OCI-LY3 (cell line): ENCODE data around the gene P2RX2.

ENCODE experiments used
- H2AFZ ChIP-seq: fragments of 200-600, 300-600 bp; shearing (Covaris generic); 2 replicates; pipeline ENCODE4 v1.6.0; 2014; ENCODE audit warnings: antibody characterized with exemption, low read depth, low read length
- H3K27ac ChIP-seq: fragments of 200-600, 300-600 bp; sonication (generic); 2 replicates; pipeline ENCODE4 v1.5.1; 2014; ENCODE audit warnings: mild to moderate bottlenecking, low read length, moderate library complexity, mixed read lengths
- H3K27me3 ChIP-seq: fragments of 200-600, 300-600 bp; sonication (generic); 2 replicates; pipeline ENCODE4 v1.6.1; 2014; ENCODE audit warnings: low read depth, low read length, mixed read lengths
- H3K36me3 ChIP-seq: fragments of 200-600, 300-600 bp; sonication (generic); replicated peaks from 2 replicates; pipeline ENCODE3; 2014; ENCODE audit warnings: low read depth, low read length, mixed read lengths
- H3K4me1 ChIP-seq: fragments of 300-600, 200-600 bp; sonication (generic); 2 replicates; pipeline ENCODE4 v1.6.1; 2014; ENCODE audit warnings: low read length, mixed read lengths
- H3K4me2 ChIP-seq: fragments of 200-600, 300-600 bp; sonication (generic); 2 replicates; pipeline ENCODE4 v1.6.1; 2014; ENCODE audit warnings: low read length, mixed read lengths
- H3K4me3 ChIP-seq: fragments of 300-600, 200-600 bp; sonication (generic); 2 replicates; pipeline ENCODE4 v1.5.1; 2014; ENCODE audit warnings: antibody characterized with exemption, mild to moderate bottlenecking, low read length, moderate library complexity
- H3K79me2 ChIP-seq: fragments of 300-600, 200-600 bp; shearing (Covaris generic); 2 replicates; pipeline ENCODE4 v1.6.1; 2014; ENCODE audit warnings: mild to moderate bottlenecking, low read length, mixed read lengths
- H3K9ac ChIP-seq: fragments of 300-600, 200-600 bp; shearing (Covaris generic); 2 replicates; pipeline ENCODE4 v1.6.0; 2014; ENCODE audit warnings: mild to moderate bottlenecking, low read length, moderate library complexity
- H3K9me3 ChIP-seq: fragments of 200-600, 300-600 bp; shearing (Covaris generic); 2 replicates; pipeline ENCODE4 v1.6.1; 2014; ENCODE audit warnings: low read length, mixed read lengths; ENCODE audit not compliant: insufficient read depth
- H4K20me1 ChIP-seq: fragments of 200-600, 300-600 bp; sonication (generic); 2 replicates; pipeline ENCODE4 v1.6.1; 2016; ENCODE audit warnings: low read length, mixed read lengths; ENCODE audit not compliant: insufficient read depth
- EZH2phosphoT487 ChIP-seq: fragments of 200-600 bp; shearing (Covaris generic); IDR thresholded peaks from 2 replicates; pipeline ENCODE4 v1.6.1; 2018; ENCODE audit warnings: antibody characterized with exemption, mixed run types, low read depth
- TF ChIP-seq, protein P1 (sequence below): fragments of 200-600, 300-600 bp; sonication (generic); IDR thresholded peaks from 2 replicates; pipeline ENCODE4 v1.5.1; 2014; ENCODE audit warnings: antibody characterized with exemption, low read length, low read depth

The P2RX2 gene

DNA sequence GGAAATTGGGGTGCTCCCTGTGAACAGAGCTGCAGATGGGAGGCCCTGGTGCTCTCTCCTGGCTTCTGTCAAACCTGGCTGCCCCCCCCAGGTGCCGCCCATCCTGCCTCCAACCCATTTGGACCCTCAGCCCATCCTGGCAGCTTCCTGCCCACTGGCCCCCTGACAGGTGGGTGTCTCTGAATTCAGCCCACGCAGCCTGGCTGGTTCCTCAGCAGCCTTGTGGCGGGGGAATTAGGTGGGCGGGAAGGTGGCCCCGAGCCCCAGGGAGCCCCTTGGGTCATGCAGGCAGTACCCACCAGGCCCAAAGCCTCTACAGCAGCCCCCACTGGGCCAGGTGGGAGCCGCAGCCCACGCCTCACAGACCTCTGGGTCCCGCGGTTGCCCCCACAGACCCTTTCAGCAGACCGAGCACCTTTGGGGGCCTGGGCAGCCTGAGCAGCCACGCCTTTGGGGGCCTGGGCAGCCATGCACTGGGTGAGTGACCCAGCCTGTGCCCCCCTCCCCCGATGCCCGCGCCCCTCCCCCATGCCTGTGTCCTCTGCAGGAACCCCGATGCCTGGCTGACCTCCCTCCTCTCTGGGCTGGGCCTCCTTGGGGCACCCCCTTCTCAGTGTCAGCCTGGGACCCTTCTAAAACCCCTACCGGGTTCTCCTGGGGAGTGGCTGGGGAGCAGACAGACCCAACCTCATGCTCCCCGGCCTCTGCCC, 37.1 kb upstream of the P2RX2 start:
- no peak overlapping the region for H3K4me2 ChIP-seq
- H3K36me3 ChIP-seq: peaks cover 22% of the 10 kb centered on the region

GRCh38 chr12:132582058-132582420, 36.5 kb upstream of the P2RX2 start:
- H3K36me3 ChIP-seq: peaks cover 16% of the 10 kb centered on the region
- TF ChIP-seq EZH2phosphoT487: no peak
- TF ChIP-seq, protein P1, sequence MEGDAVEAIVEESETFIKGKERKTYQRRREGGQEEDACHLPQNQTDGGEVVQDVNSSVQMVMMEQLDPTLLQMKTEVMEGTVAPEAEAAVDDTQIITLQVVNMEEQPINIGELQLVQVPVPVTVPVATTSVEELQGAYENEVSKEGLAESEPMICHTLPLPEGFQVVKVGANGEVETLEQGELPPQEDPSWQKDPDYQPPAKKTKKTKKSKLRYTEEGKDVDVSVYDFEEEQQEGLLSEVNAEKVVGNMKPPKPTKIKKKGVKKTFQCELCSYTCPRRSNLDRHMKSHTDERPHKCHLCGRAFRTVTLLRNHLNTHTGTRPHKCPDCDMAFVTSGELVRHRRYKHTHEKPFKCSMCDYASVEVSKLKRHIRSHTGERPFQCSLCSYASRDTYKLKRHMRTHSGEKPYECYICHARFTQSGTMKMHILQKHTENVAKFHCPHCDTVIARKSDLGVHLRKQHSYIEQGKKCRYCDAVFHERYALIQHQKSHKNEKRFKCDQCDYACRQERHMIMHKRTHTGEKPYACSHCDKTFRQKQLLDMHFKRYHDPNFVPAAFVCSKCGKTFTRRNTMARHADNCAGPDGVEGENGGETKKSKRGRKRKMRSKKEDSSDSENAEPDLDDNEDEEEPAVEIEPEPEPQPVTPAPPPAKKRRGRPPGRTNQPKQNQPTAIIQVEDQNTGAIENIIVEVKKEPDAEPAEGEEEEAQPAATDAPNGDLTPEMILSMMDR: no peak
- H3K9me3 ChIP-seq: no peaks in the 10 kb centered on the region
- no peaks in the 10 kb centered on the region for H3K79me2 ChIP-seq
- H4K20me1 ChIP-seq: no peaks in the 10 kb centered on the region
- H3K27ac ChIP-seq: no peak overlapping the region
- no peak overlapping the region for H2AFZ ChIP-seq
- no peak overlapping the region for H3K4me2 ChIP-seq
- H3K9ac ChIP-seq: no peak overlapping the region
- H3K4me1 ChIP-seq: peaks cover under 1% of the 10 kb centered on the region; the same call in 1 of the 2 replicates
- H3K27me3 ChIP-seq: no peaks in the 10 kb centered on the region
- no peak overlapping the region for H3K4me3 ChIP-seq

More for the DNA sequence above, 37.1 kb upstream of the P2RX2 start:
- no peak overlapping the region for H3K27ac ChIP-seq
- no peak overlapping the region for H3K4me3 ChIP-seq
- H3K79me2 ChIP-seq: no peaks in the 10 kb centered on the region
- no peak overlapping the region for H2AFZ ChIP-seq
- H3K9ac ChIP-seq: no peak overlapping the region
- H3K4me1 ChIP-seq: peaks cover 6% of the 10 kb centered on the region
- H4K20me1 ChIP-seq: no peaks in the 10 kb centered on the region
- H3K27me3 ChIP-seq: no peaks in the 10 kb centered on the region
- H3K9me3 ChIP-seq: no peaks in the 10 kb centered on the region
- no peak for TF ChIP-seq EZH2phosphoT487
- TF ChIP-seq, protein P1: no peak

GRCh38 chr12:132582582-132583410, 35.8 kb upstream of the P2RX2 start:
- Histone ChIP-seq H3K4me2 (no peak overlapping the region), H3K4me3 (no peak overlapping the region), H3K36me3 (peaks cover 9% of the 10 kb centered on the region), H3K4me1 (no peaks in the 10 kb centered on the region), H3K79me2 (no peaks in the 10 kb centered on the region), H3K27me3 (no peaks in the 10 kb centered on the region), H4K20me1 (no peaks in the 10 kb centered on the region), H3K9me3 (no peaks in the 10 kb centered on the region), H3K27ac (no peak overlapping the region), H2AFZ (no peak overlapping the region), H3K9ac (no peak overlapping the region)
- TF ChIP-seq, protein P1: no peak
- no peak for TF ChIP-seq EZH2phosphoT487

- H2AFZ ChIP-seq: no peak overlapping the region
- H3K36me3 ChIP-seq: peaks cover 7% of the 10 kb centered on the region
- H3K27me3 ChIP-seq: no peaks in the 10 kb centered on the region
- H3K4me3 ChIP-seq: no peak overlapping the region
- H3K4me2 ChIP-seq: no peak overlapping the region
- no peaks in the 10 kb centered on the region for H3K4me1 ChIP-seq
- no peak overlapping the region for H3K9ac ChIP-seq
- no peaks in the 10 kb centered on the region for H4K20me1 ChIP-seq
- no peaks in the 10 kb centered on the region for H3K9me3 ChIP-seq
- TF ChIP-seq EZH2phosphoT487: no peak
- TF ChIP-seq, protein P1: no peak
- H3K79me2 ChIP-seq: no peaks in the 10 kb centered on the region
- H3K27ac ChIP-seq: no peak overlapping the region
Measured at GRCh38 chr12:132583411-132583710, 35.2 kb upstream of the P2RX2 start.
